ENCODE measurements around the gene COL4A3.

COL4A3 gene

DNA sequence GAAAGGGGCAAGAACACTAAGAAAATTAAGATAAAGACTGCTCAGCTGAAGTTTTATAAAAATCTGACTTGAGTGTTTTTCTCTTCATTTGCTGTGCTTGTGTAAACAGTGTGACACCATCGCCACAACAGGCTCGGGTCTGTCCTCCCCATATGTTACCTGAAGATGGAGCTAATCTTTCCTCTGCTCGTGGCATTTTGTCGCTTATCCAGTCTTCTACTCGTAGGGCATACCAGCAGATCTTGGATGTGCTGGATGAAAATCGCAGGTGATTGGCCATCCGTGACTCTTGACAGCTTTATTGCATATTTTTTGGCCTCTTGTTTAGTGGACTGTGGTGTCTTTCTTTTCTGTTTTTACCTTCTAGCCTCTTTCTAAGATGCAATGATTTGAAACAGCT, 182.7 kb downstream of the COL4A3 start:
- WGBS, 2 donors (ENCODE audit: extremely low coverage in 2 of 2, insufficient read length in 2 of 2, insufficient replicate concordance in 1 of 2) = no CpG with 5 or more reads among the region's 7 CpGs
- no peak for DNase-seq (ENCODE audit: low spot score)

DNA sequence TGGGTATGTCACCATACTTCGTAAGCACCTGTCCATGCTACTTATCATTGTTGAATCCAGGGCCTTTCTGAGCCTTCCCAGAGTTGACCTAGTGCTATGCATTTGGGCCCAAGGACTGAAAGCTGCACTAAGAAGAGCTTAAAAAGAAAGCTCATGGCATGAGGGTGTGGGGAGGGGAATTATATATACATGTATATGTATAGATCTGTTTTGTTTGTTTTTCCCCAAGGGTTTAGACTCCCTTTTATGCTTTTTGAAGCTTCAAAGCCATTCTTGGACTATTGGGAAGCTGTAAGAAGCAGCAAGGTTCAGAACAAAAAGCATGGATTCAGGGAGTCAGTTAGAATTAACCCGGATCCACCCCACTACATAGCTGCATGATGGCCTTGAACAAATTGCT, 183.9 kb downstream of the COL4A3 start:
- Histone ChIP-seq H3K4ac (ENCODE audit: low read length) (no peak overlapping the region), H3K4me3 (ENCODE audit: low read length in 2 of 2) (no peak overlapping the region), H2BK15ac (ENCODE audit: low read length) (no peak overlapping the region), H3K4me2 (ENCODE audit: insufficient read depth, low read length, poor library complexity, severe bottlenecking) (no peak overlapping the region), H3K9ac (ENCODE audit: low read depth, low read length, poor library complexity) (no peak overlapping the region), H2AK5ac (ENCODE audit: low read depth, low read length) (no peak overlapping the region), H3K18ac (ENCODE audit: low read length) (no peak overlapping the region), H3K36me3 (replicated peaks in 1 of 2; ENCODE audit: control insufficient read depth in 2 of 2, insufficient read depth in 2 of 2, low read length in 2 of 2) (peaks cover 2 to 90% of the 10 kb centered on the region in 2 donors), H3K79me1 (ENCODE audit: low read depth, low read length) (no peaks in the 10 kb centered on the region), H3K4me1 (ENCODE audit: control insufficient read depth in 2 of 2, insufficient read depth in 1 of 2, low read depth in 1 of 2, low read length in 2 of 2) (no peaks in the 10 kb centered on the region), H3K9me3 (replicated peaks in 1 of 2; ENCODE audit: control insufficient read depth in 2 of 2, insufficient read depth in 1 of 2, low read depth in 1 of 2, low read length in 2 of 2) (no peaks in the 10 kb centered on the region), H2BK5ac (ENCODE audit: low read length) (no peak overlapping the region), H2BK120ac (ENCODE audit: low read depth, low read length) (no peak overlapping the region), H3K27me3 (ENCODE audit: control insufficient read depth in 3 of 3, insufficient read depth in 3 of 3, low read depth in 1 of 3, low read length in 3 of 3) (no peaks in the 10 kb centered on the region), H4K8ac (ENCODE audit: low read depth, low read length) (no peak overlapping the region), H2BK12ac (ENCODE audit: low read length) (no peak overlapping the region), H4K91ac (ENCODE audit: low read depth, low read length, poor library complexity) (no peak overlapping the region), H3K14ac (ENCODE audit: low read length) (no peak overlapping the region), H2AFZ (ENCODE audit: low read length) (no peak overlapping the region), H3K27ac (replicated peaks; ENCODE audit: low read length) (no peak overlapping the region), H3K23ac (ENCODE audit: low read depth, low read length, poor library complexity) (no peak overlapping the region)
- no CpG with 5 or more reads among the region's 2 CpGs for WGBS, 2 donors (ENCODE audit: extremely low coverage in 2 of 2, insufficient read length in 2 of 2, insufficient replicate concordance in 1 of 2)
- DNase-seq (ENCODE audit: low spot score) = no peak

More for the DNA sequence above, 182.7 kb downstream of the COL4A3 start:
- Histone ChIP-seq H2BK5ac (ENCODE audit: low read length) (no peak overlapping the region), H3K36me3 (replicated peaks in 1 of 2; ENCODE audit: control insufficient read depth in 2 of 2, insufficient read depth in 2 of 2, low read length in 2 of 2) (peaks cover 2 to 91% of the 10 kb centered on the region in 2 donors), H3K14ac (ENCODE audit: low read length) (no peak overlapping the region), H3K23ac (ENCODE audit: low read depth, low read length, poor library complexity) (no peak overlapping the region), H3K4ac (ENCODE audit: low read length) (no peak overlapping the region), H4K91ac (ENCODE audit: low read depth, low read length, poor library complexity) (no peak overlapping the region), H3K9ac (ENCODE audit: low read depth, low read length, poor library complexity) (no peak overlapping the region), H2BK12ac (ENCODE audit: low read length) (no peak overlapping the region), H3K9me3 (replicated peaks in 1 of 2; ENCODE audit: control insufficient read depth in 2 of 2, insufficient read depth in 1 of 2, low read depth in 1 of 2, low read length in 2 of 2) (no peaks in the 10 kb centered on the region), H2AFZ (ENCODE audit: low read length) (no peak overlapping the region), H2BK15ac (ENCODE audit: low read length) (no peak overlapping the region), H3K27me3 (ENCODE audit: control insufficient read depth in 3 of 3, insufficient read depth in 3 of 3, low read depth in 1 of 3, low read length in 3 of 3) (no peaks in the 10 kb centered on the region), H3K4me3 (ENCODE audit: low read length in 2 of 2) (no peak overlapping the region), H3K4me2 (ENCODE audit: insufficient read depth, low read length, poor library complexity, severe bottlenecking) (no peak overlapping the region), H3K4me1 (ENCODE audit: control insufficient read depth in 2 of 2, insufficient read depth in 1 of 2, low read depth in 1 of 2, low read length in 2 of 2) (no peaks in the 10 kb centered on the region), H2BK120ac (ENCODE audit: low read depth, low read length) (no peak overlapping the region), H4K8ac (ENCODE audit: low read depth, low read length) (no peak overlapping the region), H2AK5ac (ENCODE audit: low read depth, low read length) (no peak overlapping the region), H3K79me1 (ENCODE audit: low read depth, low read length) (no peaks in the 10 kb centered on the region), H3K27ac (replicated peaks; ENCODE audit: low read length) (no peak overlapping the region), H3K18ac (ENCODE audit: low read length) (no peak overlapping the region)

DNA sequence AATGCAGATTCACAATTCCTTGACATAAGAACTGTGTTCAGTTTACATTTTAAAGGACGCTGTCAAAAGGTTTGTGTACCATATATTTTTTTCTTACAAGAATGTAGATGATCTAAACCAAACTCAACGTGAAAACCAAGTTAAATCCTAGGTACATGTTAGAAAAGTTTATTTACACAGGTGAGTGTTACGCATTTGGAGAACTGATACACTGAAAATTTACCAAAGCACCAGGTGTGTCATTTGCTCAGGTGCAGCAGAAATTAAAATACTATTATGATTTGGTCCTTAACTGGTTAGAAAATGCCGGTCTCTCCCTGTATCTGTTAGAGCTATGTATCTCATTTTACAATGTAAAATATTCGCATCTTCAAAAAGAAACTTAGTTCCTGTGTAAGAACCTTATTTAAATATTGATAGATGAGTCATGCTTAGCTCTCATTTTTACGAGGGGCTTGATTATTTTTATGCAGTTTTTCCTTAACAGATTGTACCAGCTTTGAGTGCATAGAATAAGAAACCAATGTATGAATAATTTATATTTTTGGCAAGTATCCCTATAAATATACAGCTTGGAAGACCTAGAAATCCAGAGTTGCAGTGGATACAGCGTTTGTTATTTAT, 185.7 kb downstream of the COL4A3 start:
- Histone ChIP-seq H3K79me1 (ENCODE audit: low read depth, low read length) (no peaks in the 10 kb centered on the region), H3K9ac (ENCODE audit: low read depth, low read length, poor library complexity) (no peak overlapping the region), H3K9me3 (replicated peaks in 1 of 2; ENCODE audit: control insufficient read depth in 2 of 2, insufficient read depth in 1 of 2, low read depth in 1 of 2, low read length in 2 of 2) (no peaks in the 10 kb centered on the region), H3K36me3 (replicated peaks in 1 of 2; ENCODE audit: control insufficient read depth in 2 of 2, insufficient read depth in 2 of 2, low read length in 2 of 2) (peaks cover 2 to 80% of the 10 kb centered on the region in 2 donors), H2BK12ac (ENCODE audit: low read length) (no peak overlapping the region), H3K14ac (ENCODE audit: low read length) (no peak overlapping the region), H3K4ac (ENCODE audit: low read length) (no peak overlapping the region), H3K18ac (ENCODE audit: low read length) (no peak overlapping the region), H3K23ac (ENCODE audit: low read depth, low read length, poor library complexity) (no peak overlapping the region), H2BK15ac (ENCODE audit: low read length) (no peak overlapping the region), H2AFZ (ENCODE audit: low read length) (no peak overlapping the region), H4K91ac (ENCODE audit: low read depth, low read length, poor library complexity) (no peak overlapping the region), H4K8ac (ENCODE audit: low read depth, low read length) (no peak overlapping the region), H2BK120ac (ENCODE audit: low read depth, low read length) (no peak overlapping the region), H3K27me3 (ENCODE audit: control insufficient read depth in 3 of 3, insufficient read depth in 3 of 3, low read depth in 1 of 3, low read length in 3 of 3) (no peaks in the 10 kb centered on the region), H3K4me1 (ENCODE audit: control insufficient read depth in 2 of 2, insufficient read depth in 1 of 2, low read depth in 1 of 2, low read length in 2 of 2) (no peaks in the 10 kb centered on the region), H3K4me2 (ENCODE audit: insufficient read depth, low read length, poor library complexity, severe bottlenecking) (no peak overlapping the region), H2BK5ac (ENCODE audit: low read length) (no peak overlapping the region), H3K4me3 (ENCODE audit: low read length in 2 of 2) (no peak overlapping the region), H2AK5ac (ENCODE audit: low read depth, low read length) (no peak overlapping the region), H3K27ac (replicated peaks; ENCODE audit: low read length) (no peak overlapping the region)
- no peak for DNase-seq (ENCODE audit: low spot score)
- no CpG with 5 or more reads among the region's 7 CpGs for WGBS, 2 donors (ENCODE audit: extremely low coverage in 2 of 2, insufficient read length in 2 of 2, insufficient replicate concordance in 1 of 2)

- H2BK12ac ChIP-seq (ENCODE audit: low read length) = no peak overlapping the region
- no peak overlapping the region for H2BK120ac ChIP-seq (ENCODE audit: low read depth, low read length)
- no peak overlapping the region for H4K8ac ChIP-seq (ENCODE audit: low read depth, low read length)
- no peaks in the 10 kb centered on the region for H3K9me3 ChIP-seq (replicated peaks in 1 of 2; ENCODE audit: control insufficient read depth in 2 of 2, insufficient read depth in 1 of 2, low read depth in 1 of 2, low read length in 2 of 2)
- no peak overlapping the region for H2AK5ac ChIP-seq (ENCODE audit: low read depth, low read length)
- no CpG with 5 or more reads among the region's 4 CpGs for WGBS, 2 donors (ENCODE audit: extremely low coverage in 2 of 2, insufficient read length in 2 of 2, insufficient replicate concordance in 1 of 2)
- no peak overlapping the region for H2BK15ac ChIP-seq (ENCODE audit: low read length)
- no peak for DNase-seq (ENCODE audit: low spot score)
- H4K91ac ChIP-seq (ENCODE audit: low read depth, low read length, poor library complexity) = no peak overlapping the region
- no peak overlapping the region for H2BK5ac ChIP-seq (ENCODE audit: low read length)
- H3K36me3 ChIP-seq (replicated peaks in 1 of 2; ENCODE audit: control insufficient read depth in 2 of 2, insufficient read depth in 2 of 2, low read length in 2 of 2) = peaks cover 7 to 81% of the 10 kb centered on the region in 2 donors
- no peak overlapping the region for H3K23ac ChIP-seq (ENCODE audit: low read depth, low read length, poor library complexity)
- no peaks in the 10 kb centered on the region for H3K79me1 ChIP-seq (ENCODE audit: low read depth, low read length)
- no peak overlapping the region for H3K4me2 ChIP-seq (ENCODE audit: insufficient read depth, low read length, poor library complexity, severe bottlenecking)
- H3K4me3 ChIP-seq (ENCODE audit: low read length in 2 of 2) = no peak overlapping the region
- H3K4me1 ChIP-seq (ENCODE audit: control insufficient read depth in 2 of 2, insufficient read depth in 1 of 2, low read depth in 1 of 2, low read length in 2 of 2) = no peaks in the 10 kb centered on the region
- no peak overlapping the region for H3K14ac ChIP-seq (ENCODE audit: low read length)
- H3K27ac ChIP-seq (replicated peaks; ENCODE audit: low read length) = no peak overlapping the region
- no peak overlapping the region for H3K4ac ChIP-seq (ENCODE audit: low read length)
- H3K9ac ChIP-seq (ENCODE audit: low read depth, low read length, poor library complexity) = no peak overlapping the region
- no peaks in the 10 kb centered on the region for H3K27me3 ChIP-seq (ENCODE audit: control insufficient read depth in 3 of 3, insufficient read depth in 3 of 3, low read depth in 1 of 3, low read length in 3 of 3)
- H3K18ac ChIP-seq (ENCODE audit: low read length) = no peak overlapping the region
- H2AFZ ChIP-seq (ENCODE audit: low read length) = no peak overlapping the region
These were observed 187.2 kb downstream of the COL4A3 start for GRCh38 chr2:227351639-227352038.
